Hematopoietic multipotent progenitor cell (in vitro differentiated cells): Measurements from ENCODE around the gene SYMPK. TPM values are rescaled to one million over a fixed set of nuclear protein-coding genes. Genes with fewer than 3 reads are reported as not detected.
"Not testable (repeated sequence)": the region's sequence is repeated elsewhere in the genome, so short reads cannot be mapped to it uniquely, and the experiment has no call there.

ENCODE experiments used
- DNase-seq, 3 donors: peaks; one replicate each; pipeline ENCODE4 v3.0.0-alpha.2; 2011 to 2015; ENCODE audit warnings: low read depth in 2 of 3, low spot score in 2 of 3
- total RNA-seq: library from RNA; depleted of rRNA; stranded (reverse); fragments of >200 nt; gene quantifications from one replicate; pipeline ENCODE4 v1.2.3, GENCODE V29; 2012

SYMPK gene
- total RNA-seq, 1 donor: 69.5 TPM

DNA sequence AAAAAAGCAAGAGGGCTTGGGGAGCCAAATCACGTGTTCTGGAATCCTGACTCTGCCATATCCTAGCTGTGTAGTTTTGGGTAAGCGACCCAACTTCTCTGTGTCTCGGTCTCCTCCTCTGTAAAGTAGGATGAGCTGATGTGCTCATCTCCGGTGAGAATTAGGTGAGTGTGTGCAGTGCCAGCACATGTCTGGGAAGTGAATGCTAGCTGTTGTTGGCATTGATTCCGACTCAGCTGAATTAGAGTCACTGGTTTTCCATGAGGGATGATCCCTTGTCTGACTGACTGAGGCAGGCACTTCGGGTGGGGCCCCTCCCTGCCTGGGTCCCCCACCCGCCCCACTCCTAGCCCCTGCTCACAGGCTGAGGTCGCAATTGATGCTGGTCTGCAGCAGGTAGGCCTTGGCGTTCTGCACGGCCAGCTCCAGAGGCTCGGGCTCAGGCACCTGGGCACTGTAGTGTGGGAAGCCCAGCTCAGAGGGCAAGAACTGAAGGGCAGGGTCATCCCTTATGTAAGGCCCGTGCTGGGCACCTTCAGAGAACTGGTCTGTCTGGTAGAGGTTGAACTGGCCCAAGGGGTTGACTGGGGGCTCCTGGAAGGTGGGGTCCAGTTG lies 48.7 kb downstream of the SYMPK start:
- no peak for DNase-seq

DNA sequence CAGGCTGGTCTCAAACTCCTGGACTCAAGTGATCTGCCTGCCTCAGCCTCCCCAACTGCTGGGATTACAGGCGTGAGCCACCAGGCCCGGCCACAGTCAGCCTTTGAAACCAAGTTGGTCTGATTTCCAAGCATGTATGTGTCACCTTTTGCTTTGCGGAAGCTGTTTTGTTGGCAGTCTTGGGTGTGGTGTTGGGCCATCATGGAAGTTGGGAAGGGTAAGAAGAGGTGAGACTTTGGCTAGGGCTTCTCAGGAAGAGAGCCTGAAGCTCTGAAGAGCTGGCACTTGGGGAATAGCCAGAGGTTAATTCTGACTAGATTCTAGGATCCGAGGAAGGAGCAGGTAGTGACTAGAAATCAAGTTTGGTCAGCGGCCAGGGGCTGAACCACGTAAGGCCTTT lies 50.6 kb downstream of the SYMPK start:
- no peak for DNase-seq

DNA sequence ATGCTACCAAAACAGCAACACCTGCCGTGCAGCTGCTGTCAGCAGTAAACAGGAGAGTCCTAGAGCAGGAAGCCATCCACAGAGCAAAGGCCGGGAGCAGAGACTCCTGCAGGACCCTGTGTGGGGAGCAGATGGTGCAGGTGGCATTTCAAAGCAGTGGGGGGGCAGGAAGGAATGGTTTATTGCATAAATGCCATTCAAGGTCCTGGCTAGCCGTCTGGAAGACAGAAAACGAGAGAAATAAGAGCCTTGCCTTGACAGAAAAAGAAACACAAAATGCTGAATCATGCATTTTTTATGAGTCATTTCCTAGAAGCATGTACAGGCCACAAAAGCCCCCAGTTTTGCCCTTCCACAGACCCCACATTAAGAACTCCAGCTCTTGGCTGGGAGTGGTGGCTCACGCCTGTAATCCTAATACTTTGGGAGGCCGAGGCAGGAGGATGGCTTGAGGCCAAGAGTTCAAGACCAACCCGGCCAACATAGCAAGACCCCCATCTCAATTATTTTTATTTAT lies 53.2 kb downstream of the SYMPK start:
- peak in 2 of 3 donors; percentile 81 to 86 for DNase-seq

- DNase-seq: no peak
Measured at GRCh38 chr19:45805719-45806118, 57.2 kb downstream of the SYMPK start.

DNA sequence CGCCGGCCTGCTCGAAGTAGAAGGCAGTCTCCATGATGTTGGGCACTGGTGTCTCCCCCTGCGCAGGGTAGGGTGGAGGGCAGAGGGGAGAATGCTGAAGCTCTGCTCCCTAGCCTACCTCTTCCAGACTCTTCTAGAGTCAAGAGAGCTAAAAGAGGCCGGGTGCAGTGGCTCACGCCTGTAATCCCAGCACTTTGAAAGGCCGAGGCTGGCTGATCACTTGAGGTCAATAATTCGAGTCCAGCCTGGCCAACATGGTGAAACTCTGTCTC lies 58.1 kb downstream of the SYMPK start:
- DNase-seq: no peak

DNA sequence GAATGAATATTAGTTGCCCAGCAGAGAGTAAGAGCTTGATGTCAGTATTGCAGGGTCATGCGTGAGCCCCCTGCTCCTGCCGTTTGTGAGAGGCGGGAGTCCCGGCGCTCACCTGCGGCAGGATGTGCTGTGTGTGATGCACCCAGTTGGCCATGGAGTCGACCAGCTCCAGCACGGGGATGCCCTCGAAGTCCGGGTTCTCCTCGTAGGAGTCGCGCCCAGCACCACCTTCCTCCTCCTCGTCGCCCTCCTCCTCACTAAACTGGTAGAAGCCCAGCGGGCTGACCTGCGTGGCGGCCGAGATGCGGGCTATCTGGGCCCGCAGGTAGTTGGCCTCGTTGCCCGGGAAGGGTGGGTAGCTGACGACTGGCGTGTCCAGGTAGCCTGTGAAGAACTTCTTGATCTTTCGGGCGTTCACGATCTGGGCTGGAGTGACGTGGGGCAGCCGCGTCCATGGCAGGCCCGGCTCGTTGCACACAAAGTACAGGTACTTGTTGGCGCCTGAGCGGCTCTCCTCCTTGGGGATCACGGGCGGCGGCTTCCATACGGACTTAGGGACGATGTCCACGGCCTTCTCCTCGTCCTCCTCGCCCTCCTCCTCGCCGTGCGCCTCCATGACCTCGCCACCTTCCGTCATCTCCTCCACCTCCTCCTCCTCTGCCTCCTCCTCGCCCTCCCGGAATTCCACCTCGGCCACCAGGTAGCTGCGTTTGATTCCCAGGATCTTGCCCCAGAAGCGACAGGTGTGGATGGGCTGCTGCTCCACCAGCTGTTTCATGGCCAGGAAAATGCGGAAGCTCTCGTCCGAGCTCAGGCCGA lies 58.6 kb downstream of the SYMPK start:
- no peak for DNase-seq

- DNase-seq: no peak
Measured at GRCh38 chr19:45801603-45802175, 61.3 kb downstream of the SYMPK start.

GRCh38 chr19:45800070-45800553 lies 62.8 kb downstream of the SYMPK start:
- DNase-seq: no peak

- not testable (repeated sequence) for DNase-seq
Measured at GRCh38 chr19:45799541-45799940, 63.4 kb downstream of the SYMPK start.

DNA sequence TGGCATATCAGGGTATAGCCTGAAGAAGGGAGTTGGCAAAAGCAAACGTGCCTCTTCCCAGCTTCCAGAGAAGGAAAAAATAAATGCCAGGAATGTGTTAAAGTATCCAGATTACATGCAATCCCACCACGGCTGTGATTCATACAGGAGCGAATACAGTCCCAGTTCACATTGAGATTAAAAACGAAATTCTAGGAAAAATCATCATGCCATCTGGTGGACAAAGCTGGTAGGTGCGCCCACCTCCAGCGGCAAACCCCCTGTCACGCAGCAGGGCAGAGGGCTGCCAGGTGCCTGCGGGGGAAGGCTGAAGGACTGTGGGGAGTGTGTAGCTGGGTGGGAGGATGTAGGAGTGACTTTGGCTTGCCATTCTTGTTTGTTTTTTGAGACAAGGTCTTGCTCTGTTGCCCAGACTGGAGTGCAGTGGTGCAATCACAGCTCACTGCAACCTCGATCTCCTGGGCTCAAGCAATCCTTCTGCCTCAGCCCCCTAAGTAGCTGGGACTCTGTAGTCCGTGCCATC lies 63.9 kb downstream of the SYMPK start:
- DNase-seq: peak; percentile 47 to 72 (median 67)

DNA sequence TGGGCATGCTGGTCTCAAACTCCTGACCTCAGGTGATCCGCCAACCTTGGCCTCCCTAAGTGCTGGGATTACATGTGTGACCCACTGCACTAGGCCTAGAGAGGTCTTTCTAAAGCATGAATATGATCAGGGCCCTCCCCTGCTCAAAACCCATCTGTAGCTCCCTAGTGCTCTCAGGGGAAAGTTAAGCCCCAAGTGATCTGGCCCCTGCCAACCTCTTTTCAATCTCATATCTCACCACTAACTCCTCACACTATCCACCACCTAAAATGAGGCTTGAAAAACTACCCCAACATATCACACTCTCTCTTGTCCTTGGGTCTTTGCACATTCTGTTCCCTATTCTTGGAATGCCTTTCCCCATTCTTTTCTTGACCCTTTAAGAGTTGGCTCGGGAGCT lies 68.3 kb downstream of the SYMPK start:
- DNase-seq: no peak

DNA sequence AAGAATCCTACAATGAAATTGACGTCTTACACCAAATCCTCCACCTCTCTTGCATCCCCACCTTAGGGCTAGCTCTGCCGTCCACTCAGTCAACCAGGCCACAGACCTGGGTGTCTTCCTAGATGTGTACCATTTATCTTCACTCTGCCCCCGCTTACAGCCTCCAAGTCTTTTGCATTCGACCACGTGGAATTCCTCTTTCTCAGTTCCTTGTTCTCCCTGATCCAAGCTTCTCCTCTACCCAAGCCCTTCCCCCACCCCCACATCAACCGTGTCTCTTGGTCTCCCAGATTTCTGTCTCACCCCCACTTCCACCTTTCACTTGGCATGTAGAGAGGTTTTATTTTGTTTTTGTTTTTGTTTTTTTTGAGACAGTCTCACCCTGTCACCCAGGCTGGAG lies 69.1 kb downstream of the SYMPK start:
- no peak for DNase-seq

- DNase-seq: no peak
Measured at GRCh38 chr19:45793178-45793564, 69.8 kb downstream of the SYMPK start.

DNA sequence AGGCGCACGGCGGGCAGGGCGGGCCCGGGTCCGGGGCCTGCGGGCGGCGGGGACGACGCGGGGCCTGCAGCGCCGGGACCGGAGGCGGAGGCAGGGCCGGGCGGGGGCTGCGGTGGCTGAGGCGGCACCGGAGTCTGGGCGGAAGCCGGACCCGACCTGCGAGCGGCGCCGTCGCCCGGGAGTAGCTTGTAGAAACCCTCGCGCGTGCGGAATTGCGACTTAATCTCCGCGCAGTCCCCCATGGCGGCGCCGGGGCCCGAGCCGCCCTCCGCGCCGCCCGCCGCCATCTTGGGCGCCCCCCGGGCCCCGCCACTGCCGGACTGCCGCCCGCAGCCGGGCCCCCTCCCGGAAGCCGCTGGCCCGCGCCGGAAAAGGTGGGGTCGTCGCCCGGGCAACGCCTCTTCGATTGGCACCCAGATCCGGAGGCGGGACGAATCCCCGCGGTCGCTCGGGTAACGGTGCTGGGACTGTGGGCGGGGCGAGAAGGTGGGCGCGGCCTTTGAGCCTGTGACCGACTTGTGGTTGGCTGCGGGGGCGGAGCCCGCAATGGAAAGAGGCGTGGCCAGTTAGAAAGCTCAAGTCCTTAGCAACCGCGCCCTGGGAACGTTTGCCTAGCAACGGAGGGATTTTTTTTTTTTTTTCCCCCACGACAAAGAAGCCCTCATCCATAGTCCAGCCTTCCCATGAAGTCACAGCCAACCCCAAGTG lies 70.3 kb downstream of the SYMPK start, which contains the start of gene DMWD:
Gene DMWD (minus strand): TSS at position 376 of the 708 bp plus-strand sequence. CDS start 89 bp downstream, at position 287.
- peak; percentile 95 to 98 (median 97) for DNase-seq

DNA sequence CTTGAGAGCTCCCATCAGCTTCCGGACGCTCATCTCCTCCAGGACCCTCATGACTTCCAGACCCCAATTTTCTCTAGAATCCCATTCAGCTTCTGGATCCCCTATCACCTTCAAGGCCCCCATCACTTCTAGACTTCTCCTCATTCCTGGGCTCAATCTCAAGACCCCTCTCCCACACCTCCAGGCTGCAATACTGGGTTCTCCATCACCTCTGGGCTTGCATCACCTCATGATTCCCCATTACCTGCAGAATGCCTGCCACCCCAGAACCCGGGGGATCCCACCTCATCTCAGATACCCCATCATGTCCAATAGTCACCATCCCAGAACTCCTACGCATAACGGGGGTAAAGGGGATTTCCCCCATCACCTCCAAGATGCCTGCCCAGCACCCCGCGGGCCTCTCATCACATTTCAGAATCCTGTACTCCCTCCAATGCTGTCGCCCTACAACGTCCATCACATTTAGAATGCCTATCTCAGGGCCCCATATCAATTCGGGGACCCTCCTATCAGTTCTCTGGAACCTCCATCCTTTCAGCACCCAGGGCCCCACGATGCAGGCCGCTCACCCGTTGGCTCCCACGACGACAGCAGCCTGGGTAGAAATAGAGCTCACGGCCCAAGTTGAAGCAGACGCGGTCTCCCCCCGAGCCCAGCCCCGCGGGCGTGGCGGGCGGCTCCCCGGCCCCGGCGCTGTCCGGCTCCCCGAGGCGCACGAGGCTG lies 71.0 kb downstream of the SYMPK start:
- no peak for DNase-seq

DNA sequence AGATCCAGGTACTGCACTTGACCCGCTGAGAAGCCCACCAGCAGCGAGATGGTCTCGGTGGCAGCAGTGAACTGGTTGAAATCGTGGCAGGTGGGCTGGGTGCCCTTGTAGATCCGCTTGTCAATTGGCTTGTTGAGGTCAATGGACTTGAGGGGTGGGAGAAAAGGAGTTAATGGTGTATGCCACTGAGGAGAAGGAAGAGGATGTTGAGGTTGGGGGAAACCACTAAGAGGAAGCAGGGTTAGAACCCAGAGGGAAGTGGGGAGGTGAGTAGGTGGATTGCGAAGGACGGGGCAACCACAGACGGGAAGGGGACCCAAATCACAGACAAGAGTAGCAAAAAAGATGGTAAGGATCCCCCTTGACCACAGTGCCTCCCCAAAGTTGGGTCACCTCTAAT lies 72.0 kb downstream of the SYMPK start:
- peak in 2 of 3 donors; percentile 81 to 86 for DNase-seq

DNA sequence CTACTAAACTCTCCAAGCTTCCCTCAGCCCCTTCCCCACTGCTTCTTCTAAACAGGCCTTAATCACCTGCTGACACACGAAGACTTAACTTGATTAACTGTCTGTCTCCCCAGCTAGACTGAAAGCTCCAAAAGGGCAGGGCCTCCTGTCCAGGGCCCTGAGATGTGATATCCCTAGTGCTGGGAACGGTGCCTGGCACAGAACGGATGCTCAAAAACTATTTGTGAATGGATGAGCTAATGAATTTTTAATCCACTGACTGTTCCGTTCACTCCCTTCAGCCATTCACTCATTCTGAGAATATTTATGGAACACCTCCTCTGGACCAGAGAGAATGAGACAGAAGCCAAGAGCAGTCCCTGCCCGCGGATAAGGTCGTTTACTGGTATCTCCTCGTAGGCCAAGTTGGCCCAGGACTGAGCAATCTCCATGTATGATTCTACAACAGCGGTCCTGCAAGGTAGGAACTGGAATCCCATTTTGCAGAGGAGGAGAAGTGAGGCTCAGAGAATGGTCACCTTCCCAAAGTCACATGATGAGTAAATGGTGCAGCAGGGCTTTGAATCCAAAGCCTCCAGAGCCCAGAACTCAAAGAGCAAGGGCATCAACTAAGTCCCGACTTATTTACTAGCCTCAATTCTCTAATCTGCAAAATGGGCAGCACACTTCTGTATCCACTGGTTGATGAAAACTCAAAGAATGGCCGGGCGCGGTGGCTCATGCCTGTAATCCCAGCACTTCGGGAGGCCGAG lies 73.7 kb downstream of the SYMPK start:
- no peak for DNase-seq

DNA sequence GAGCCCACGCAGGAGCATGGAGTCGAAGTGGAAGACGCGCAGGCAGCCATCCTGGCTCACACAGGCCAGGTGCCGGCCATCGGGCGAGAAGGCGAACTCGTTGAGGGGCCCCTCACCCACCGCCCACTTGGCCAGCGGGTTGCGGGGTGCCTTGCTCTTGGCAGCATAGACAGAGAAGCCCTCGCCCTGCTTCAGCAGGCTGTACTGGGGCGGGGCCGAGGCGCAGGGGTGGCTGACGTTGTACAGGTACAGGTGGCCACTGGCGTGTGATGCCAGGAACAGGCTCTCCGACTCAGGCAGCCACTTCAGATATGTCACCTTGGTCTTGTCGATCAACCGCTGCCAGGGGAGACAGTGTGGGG lies 76.4 kb downstream of the SYMPK start:
- no peak for DNase-seq

- no peak for DNase-seq
Measured at GRCh38 chr19:45785781-45786532, 77.0 kb downstream of the SYMPK start.
